ENCODE measurements around the gene MTFR1L. TPM values are rescaled to one million over a fixed set of nuclear protein-coding genes. Genes with fewer than 3 reads are reported as not detected.

MTFR1L gene
- polyA plus RNA-seq, 1 donor (not counting 4 experiments of a cell fraction or from before 2014, with no cell fraction given): 31.6 TPM

GRCh38 chr1:25800703-25801377 lies 18.9 kb upstream of the MTFR1L start:
- TF ChIP-seq CTCF (optimal IDR thresholded peaks at IDR 0.05 in 1 of 3, IDR thresholded peaks at IDR 0.05 in 1 of 3, conservative IDR thresholded peaks at IDR 0.05 in 1 of 3; ENCODE audit: extremely low read depth in 1 of 3, insufficient read depth in 2 of 3, low read length in 3 of 3) (no peak), EZH2 (IDR thresholded peaks at IDR 0.05; ENCODE audit: low read length) (no peak)
- no peaks in the 10 kb centered on the region for H4K20me1 ChIP-seq (ENCODE audit: control insufficient read depth, extremely low read depth, insufficient read depth, low read length)
- peak overlapping the region; percentile 49 for H2AFZ ChIP-seq (ENCODE audit: control insufficient read depth, low read length)
- peaks cover 3% of the 10 kb centered on the region for H3K79me2 ChIP-seq (ENCODE audit: control insufficient read depth, insufficient read depth, low read length)
- no peak for FAIRE-seq
- peak overlapping the region; percentile 58 to 79 (median 71) for H3K4me3 ChIP-seq (ENCODE audit: control insufficient read depth in 2 of 3, extremely low read depth in 1 of 3, insufficient read depth in 2 of 3, low read depth in 1 of 3, low read length in 3 of 3)
- no peaks in the 10 kb centered on the region for H3K27me3 ChIP-seq (ENCODE audit: control insufficient read depth, extremely low read depth, insufficient read depth, low read length)
- dilution Hi-C loops (cut with MboI; ENCODE audit: extremely low pct_ligation_motif_present, low sequenced_read_pairs): no loop called here
- H3K9me3 ChIP-seq (ENCODE audit: control insufficient read depth, low read depth, low read length): no peaks in the 10 kb centered on the region
- H3K9ac ChIP-seq (ENCODE audit: control insufficient read depth, extremely low read depth, insufficient read depth, low read length): peak overlapping the region; percentile 77
- peak overlapping the region; percentile 89 for H3K4me2 ChIP-seq (ENCODE audit: control insufficient read depth, extremely low read depth, insufficient read depth, low read depth, low read length)
- H3K4me1 ChIP-seq (ENCODE audit: control insufficient read depth, extremely low read depth, insufficient read depth, low read length): peaks cover 14% of the 10 kb centered on the region
- no peaks in the 10 kb centered on the region for H3K9me1 ChIP-seq (ENCODE audit: control insufficient read depth, extremely low read depth, insufficient read depth, low read length)
- no peak for DNase-seq (ENCODE audit: low read depth, low spot score)
- H3K27ac ChIP-seq (ENCODE audit: control insufficient read depth, insufficient read depth, low read length): peak overlapping the region; percentile 47
- peaks cover 3 to 6% of the 10 kb centered on the region in 2 experiments for H3K36me3 ChIP-seq (ENCODE audit: control insufficient read depth in 2 of 2, extremely low read depth in 1 of 2, insufficient read depth in 2 of 2, low read length in 2 of 2)

GRCh38 chr1:25802915-25803314 lies 16.8 kb upstream of the MTFR1L start:
- H2AFZ ChIP-seq (ENCODE audit: control insufficient read depth, low read length): no peak overlapping the region
- peak; percentile 60 for FAIRE-seq
- H3K9me3 ChIP-seq (ENCODE audit: control insufficient read depth, low read depth, low read length): no peaks in the 10 kb centered on the region
- peak in 1 of 3 experiments; percentile 18 for TF ChIP-seq CTCF (optimal IDR thresholded peaks at IDR 0.05 in 1 of 3, IDR thresholded peaks at IDR 0.05 in 1 of 3, conservative IDR thresholded peaks at IDR 0.05 in 1 of 3; ENCODE audit: extremely low read depth in 1 of 3, insufficient read depth in 2 of 3, low read length in 3 of 3)
- no peak for TF ChIP-seq EZH2 (IDR thresholded peaks at IDR 0.05; ENCODE audit: low read length)
- peaks cover 8% of the 10 kb centered on the region for H3K4me1 ChIP-seq (ENCODE audit: control insufficient read depth, extremely low read depth, insufficient read depth, low read length)
- H3K36me3 ChIP-seq (ENCODE audit: control insufficient read depth in 2 of 2, extremely low read depth in 1 of 2, insufficient read depth in 2 of 2, low read length in 2 of 2): peaks cover 6 to 7% of the 10 kb centered on the region in 2 experiments
- H3K4me3 ChIP-seq (ENCODE audit: control insufficient read depth in 2 of 3, extremely low read depth in 1 of 3, insufficient read depth in 2 of 3, low read depth in 1 of 3, low read length in 3 of 3): no peak overlapping the region
- DNase-seq (ENCODE audit: low read depth, low spot score): no peak
- H4K20me1 ChIP-seq (ENCODE audit: control insufficient read depth, extremely low read depth, insufficient read depth, low read length): no peaks in the 10 kb centered on the region
- no peak overlapping the region for H3K27ac ChIP-seq (ENCODE audit: control insufficient read depth, insufficient read depth, low read length)
- no peaks in the 10 kb centered on the region for H3K27me3 ChIP-seq (ENCODE audit: control insufficient read depth, extremely low read depth, insufficient read depth, low read length)
- no peak overlapping the region for H3K4me2 ChIP-seq (ENCODE audit: control insufficient read depth, extremely low read depth, insufficient read depth, low read depth, low read length)
- H3K9me1 ChIP-seq (ENCODE audit: control insufficient read depth, extremely low read depth, insufficient read depth, low read length): no peaks in the 10 kb centered on the region
- H3K9ac ChIP-seq (ENCODE audit: control insufficient read depth, extremely low read depth, insufficient read depth, low read length): no peak overlapping the region
- H3K79me2 ChIP-seq (ENCODE audit: control insufficient read depth, insufficient read depth, low read length): peaks cover 3% of the 10 kb centered on the region
- dilution Hi-C loops (cut with MboI; ENCODE audit: extremely low pct_ligation_motif_present, low sequenced_read_pairs): no loop called here
